GM23248 (cell line): ENCODE data around the gene C15orf61. TPM values are rescaled to one million over a fixed set of nuclear protein-coding genes. Genes with fewer than 3 reads are reported as not detected.

ENCODE experiments used
- DNase-seq: peaks from one replicate; pipeline ENCODE4 v3.0.0-alpha.2; 2015
- H2AFZ ChIP-seq: fragments of 200-600 bp; sonication (generic); 2 replicates; pipeline ENCODE4 v1.6.1; 2016; ENCODE audit warnings: antibody characterized with exemption
- H3F3A ChIP-seq: fragments of 200-600 bp; sonication (generic); 2 replicates; pipeline ENCODE4 v1.6.1; 2016; ENCODE audit warnings: mild to moderate bottlenecking, antibody characterized with exemption, mixed run types; ENCODE audit not compliant: insufficient read depth
- H3K27ac ChIP-seq: fragments of 200-600 bp; sonication (generic); 2 replicates; pipeline ENCODE4 v1.5.1; 2016; ENCODE audit warnings: mild to moderate bottlenecking
- H3K27me3 ChIP-seq: fragments of 200-600 bp; sonication (generic); replicated peaks from 2 replicates; pipeline ENCODE4 v1.6.1; 2016; ENCODE audit warnings: mild to moderate bottlenecking; ENCODE audit not compliant: insufficient read depth
- H3K36me3 ChIP-seq: fragments of 200-600 bp; sonication (generic); 2 replicates; pipeline ENCODE4 v1.6.1; 2016; ENCODE audit warnings: low read depth, mild to moderate bottlenecking
- H3K4me1 ChIP-seq: fragments of 200-600 bp; sonication (generic); 2 replicates; pipeline ENCODE4 v1.6.1; 2016; ENCODE audit warnings: mild to moderate bottlenecking; ENCODE audit not compliant: insufficient read depth
- H3K4me2 ChIP-seq: fragments of 200-600 bp; sonication (generic); one replicate; pipeline ENCODE4 v1.6.1; 2016; ENCODE audit warnings: mild to moderate bottlenecking; ENCODE audit not compliant: unreplicated experiment
- H3K4me3 ChIP-seq: fragments of 200-600 bp; sonication (generic); 2 replicates; pipeline ENCODE4 v1.5.1; 2016; ENCODE audit warnings: mild to moderate bottlenecking
- H3K79me2 ChIP-seq: fragments of 200-600 bp; sonication (generic); 2 replicates; pipeline ENCODE4 v1.6.1; 2016; ENCODE audit warnings: mild to moderate bottlenecking; ENCODE audit not compliant: insufficient read depth
- H3K9ac ChIP-seq: fragments of 200-600 bp; sonication (generic); 2 replicates; pipeline ENCODE4 v1.6.1; 2016; ENCODE audit warnings: mild to moderate bottlenecking
- H3K9me2 ChIP-seq: fragments of 200-600 bp; sonication (generic); 2 replicates; pipeline ENCODE4 v1.6.1; 2016; ENCODE audit warnings: mixed run types, mild to moderate bottlenecking, moderate library complexity; ENCODE audit not compliant: insufficient read depth
- H3K9me3 ChIP-seq: fragments of 200-600 bp; sonication (generic); one replicate; pipeline ENCODE4 v1.6.1; 2017; ENCODE audit warnings: low read depth
- H4K20me1 ChIP-seq: fragments of 200-600 bp; sonication (generic); 2 replicates; pipeline ENCODE4 v1.6.0; 2016; ENCODE audit not compliant: insufficient read depth
- EZH2 ChIP-seq: fragments of 200-600 bp; sonication (generic); IDR thresholded peaks from 2 replicates; pipeline ENCODE4 v1.6.1; 2018; ENCODE audit warnings: antibody characterized with exemption, mild to moderate bottlenecking; ENCODE audit not compliant: insufficient read depth, poor library complexity, severe bottlenecking
- EZH2phosphoT487 ChIP-seq: fragments of 200-600 bp; sonication (generic); IDR thresholded peaks from 2 replicates; pipeline ENCODE4 v1.6.1; 2018; ENCODE audit warnings: antibody characterized with exemption, moderate library complexity, mild to moderate bottlenecking, low read depth; ENCODE audit not compliant: insufficient read depth
- whole genome bisulfite sequencing, 2 experiments: methylation state at CpG; one replicate each; pipeline ENCODE4 v1.1.6; 2015 to 2017; ENCODE audit warnings: low lambda C conversion rate in 2 of 2, low coverage in 1 of 2; ENCODE audit errors: missing lambda C conversion rate in 2 of 2; 5-methylcytosine and 5-hydroxymethylcytosine counted together
- in situ Hi-C: fragments of 300-500 bp; cut with MboI; formaldehyde crosslinking; loops from 2 replicates; pipeline ENCODE4 v1.15.0; 2020
- polyA plus RNA-seq: library from polyadenylated mRNA; unstranded; fragments of >200 nt; fragmentation: Nextera tagmentation; extraction: Ambion mirVana; gene quantifications from 2 replicates; pipeline ENCODE4 v1.2.1, GENCODE V29; 2016
- total RNA-seq: library from RNA; depleted of rRNA; stranded (reverse); fragments of >200 nt; shearing (Covaris generic); gene quantifications from 2 replicates; pipeline ENCODE4 v1.2.3, GENCODE V29; 2014; rRNA removed

The C15orf61 gene
- total RNA-seq (2.8 and 3.7 TPM in 2 replicates), polyA plus RNA-seq (9.1 and 10.5 TPM in 2 replicates)

GRCh38 chr15:67521029-67521782, at the start of gene C15orf61:
Gene C15orf61 (plus strand): TSS chr15:67521131. CDS start chr15:67521249, 118 bp downstream.
- H3K27ac ChIP-seq, result peak within 1 kb of the TSS; percentile 93
- no peaks in the 10 kb centered on the region for H3K9me2 ChIP-seq
- no peaks in the 10 kb centered on the region for H3K9me3 ChIP-seq
- peak within 1 kb of the TSS; percentile 97 for H3K4me3 ChIP-seq
- peak within 1 kb of the TSS; percentile 96 for H3K9ac ChIP-seq
- peak within 1 kb of the TSS; percentile 93 for H2AFZ ChIP-seq
- TF ChIP-seq EZH2phosphoT487 (no peak), EZH2 (no peak)
- no peaks in the 10 kb centered on the region; the same call in 1 of the 2 replicates for H3K36me3 ChIP-seq
- in situ Hi-C loops, result no loop called here
- H3K79me2 ChIP-seq, result peaks cover 46% of the 10 kb centered on the region
- 1% methylated on average over 56 to 85 of the region's 94 CpGs for WGBS, 2 experiments
- H3K27me3 ChIP-seq, result no peaks in the 10 kb centered on the region
- H3F3A ChIP-seq, result peaks cover 12% of the 10 kb centered on the region
- peak; percentile 90 for DNase-seq
- H3K4me1 ChIP-seq, result peaks cover 27% of the 10 kb centered on the region
- peak within 1 kb of the TSS; percentile 99 for H3K4me2 ChIP-seq
- H4K20me1 ChIP-seq, result no peaks in the 10 kb centered on the region

GRCh38 chr15:67472957-67473356, 48.0 kb upstream of the C15orf61 start:
- H3K79me2 ChIP-seq, result no peaks in the 10 kb centered on the region
- no peak overlapping the region for H3K27ac ChIP-seq
- no peaks in the 10 kb centered on the region for H4K20me1 ChIP-seq
- no peaks in the 10 kb centered on the region for H3K4me1 ChIP-seq
- H3K4me3 ChIP-seq, result no peak overlapping the region
- H3K9ac ChIP-seq, result no peak overlapping the region
- peak; percentile 23 for DNase-seq
- peaks cover 5% of the 10 kb centered on the region; the same call in 1 of the 2 replicates for H3F3A ChIP-seq
- H3K4me2 ChIP-seq, result no peak overlapping the region
- 88 to 100% methylated on average over 1 of the region's 1 CpG for WGBS, 2 experiments
- no peaks in the 10 kb centered on the region for H3K9me2 ChIP-seq
- H2AFZ ChIP-seq, result no peak overlapping the region
- in situ Hi-C loops, result no loop called here
- TF ChIP-seq EZH2phosphoT487, result no peak
- no peak for TF ChIP-seq EZH2
- no peaks in the 10 kb centered on the region for H3K36me3 ChIP-seq
- no peaks in the 10 kb centered on the region for H3K9me3 ChIP-seq
- no peaks in the 10 kb centered on the region for H3K27me3 ChIP-seq

- in situ Hi-C loops, result no loop called here
- no peak overlapping the region for H2AFZ ChIP-seq
- no peaks in the 10 kb centered on the region for H3K27me3 ChIP-seq
Observed at GRCh38 chr15:67474405-67475110, 46.4 kb upstream of the C15orf61 start.

GRCh38 chr15:67479781-67480505, 41.0 kb upstream of the C15orf61 start:
- 5% methylated on average over 5 of the region's 5 CpGs for WGBS, 2 experiments
- DNase-seq, result peak; percentile 84
- Histone ChIP-seq H4K20me1 (no peaks in the 10 kb centered on the region), H3K79me2 (no peaks in the 10 kb centered on the region), H3K4me3 (peak overlapping the region; percentile 56), H2AFZ (peak overlapping the region; percentile 66), H3K4me2 (peak overlapping the region; percentile 61), H3K4me1 (peaks cover 25% of the 10 kb centered on the region), H3K27me3 (no peaks in the 10 kb centered on the region), H3K9me3 (no peaks in the 10 kb centered on the region), H3K36me3 (no peaks in the 10 kb centered on the region), H3F3A (peaks cover 27% of the 10 kb centered on the region), H3K9me2 (no peaks in the 10 kb centered on the region), H3K9ac (peak overlapping the region; percentile 53), H3K27ac (peak overlapping the region; percentile 77)
- in situ Hi-C loops, result no loop called here
- no peak for TF ChIP-seq EZH2phosphoT487
- no peak for TF ChIP-seq EZH2

More at GRCh38 chr15:67474405-67475110, 46.4 kb upstream of the C15orf61 start:
- WGBS, 2 experiments, result 76 to 82% methylated on average over 5 of the region's 5 CpGs
- H3K4me2 ChIP-seq, result no peak overlapping the region
- no peaks in the 10 kb centered on the region for H3K36me3 ChIP-seq
- H3K4me3 ChIP-seq, result no peak overlapping the region
- DNase-seq, result no peak
- peaks cover 10% of the 10 kb centered on the region for H3F3A ChIP-seq
- no peak overlapping the region for H3K27ac ChIP-seq
- no peaks in the 10 kb centered on the region for H3K9me2 ChIP-seq
- H3K9me3 ChIP-seq, result no peaks in the 10 kb centered on the region
- H3K79me2 ChIP-seq, result no peaks in the 10 kb centered on the region
- TF ChIP-seq EZH2 (no peak), EZH2phosphoT487 (no peak)
- H3K9ac ChIP-seq, result no peak overlapping the region
- H4K20me1 ChIP-seq, result no peaks in the 10 kb centered on the region
- H3K4me1 ChIP-seq, result peaks cover 7% of the 10 kb centered on the region; the same call in 1 of the 2 replicates
